KMS-11 (cell line): Measurements from ENCODE around the gene HSPB2.
A peak's percentile ranks its signal among the peaks of the same experiment; 100 is the strongest.

ENCODE experiments used
- H2AFZ ChIP-seq: fragments of 200-600 bp; sonication (generic); 2 replicates; pipeline ENCODE4 v1.6.1; 2016; ENCODE audit warnings: antibody characterized with exemption, mixed run types, low read depth
- H3K27ac ChIP-seq: fragments of 200-600 bp; sonication (generic); 2 replicates; pipeline ENCODE4 v1.6.1; 2016; ENCODE audit warnings: mild to moderate bottlenecking, mixed run types
- H3K27me3 ChIP-seq: fragments of 200-600 bp; sonication (generic); 2 replicates; pipeline ENCODE4 v1.6.1; 2017; ENCODE audit warnings: mild to moderate bottlenecking, low read depth, mixed run types, moderate library complexity; ENCODE audit not compliant: insufficient read depth
- H3K36me3 ChIP-seq: fragments of 200-600 bp; sonication (generic); 2 replicates; pipeline ENCODE4 v1.6.1; 2017; ENCODE audit warnings: mild to moderate bottlenecking, mixed run types; ENCODE audit not compliant: insufficient read depth
- H3K4me1 ChIP-seq: fragments of 200-600 bp; sonication (generic); 2 replicates; pipeline ENCODE4 v1.6.1; 2016; ENCODE audit warnings: mild to moderate bottlenecking, low read depth, mixed run types; ENCODE audit not compliant: poor library complexity, severe bottlenecking
- H3K4me2 ChIP-seq: fragments of 200-600 bp; sonication (generic); 2 replicates; pipeline ENCODE4 v1.7.0; 2016; ENCODE audit warnings: mild to moderate bottlenecking, mixed run types
- H3K4me3 ChIP-seq: fragments of 200-600 bp; sonication (generic); IDR thresholded peaks from 2 replicates; pipeline ENCODE4 v1.6.1; 2017; ENCODE audit warnings: low read depth, low read length, mixed read lengths; ENCODE audit not compliant: insufficient read depth
- H3K79me2 ChIP-seq: fragments of 200-600 bp; sonication (generic); 2 replicates; pipeline ENCODE4 v1.6.1; 2016; ENCODE audit warnings: low read depth, mixed run types; ENCODE audit not compliant: insufficient read depth
- H3K9ac ChIP-seq: fragments of 200-600 bp; sonication (generic); 2 replicates; pipeline ENCODE4 v1.6.1; 2016; ENCODE audit warnings: mild to moderate bottlenecking, mixed run types
- H4K20me1 ChIP-seq: fragments of 200-600 bp; sonication (generic); 2 replicates; pipeline ENCODE4 v1.6.1; 2016; ENCODE audit warnings: mild to moderate bottlenecking, mixed run types; ENCODE audit not compliant: insufficient read depth
- TF ChIP-seq, protein P1 (sequence below): fragments of 200-600 bp; sonication (generic); conservative IDR thresholded peaks from 2 replicates; pipeline ENCODE4 v1.6.1; 2017; ENCODE audit warnings: low read depth, mild to moderate bottlenecking, antibody characterized with exemption, low read length, moderate library complexity, mixed read lengths

HSPB2 gene

DNA sequence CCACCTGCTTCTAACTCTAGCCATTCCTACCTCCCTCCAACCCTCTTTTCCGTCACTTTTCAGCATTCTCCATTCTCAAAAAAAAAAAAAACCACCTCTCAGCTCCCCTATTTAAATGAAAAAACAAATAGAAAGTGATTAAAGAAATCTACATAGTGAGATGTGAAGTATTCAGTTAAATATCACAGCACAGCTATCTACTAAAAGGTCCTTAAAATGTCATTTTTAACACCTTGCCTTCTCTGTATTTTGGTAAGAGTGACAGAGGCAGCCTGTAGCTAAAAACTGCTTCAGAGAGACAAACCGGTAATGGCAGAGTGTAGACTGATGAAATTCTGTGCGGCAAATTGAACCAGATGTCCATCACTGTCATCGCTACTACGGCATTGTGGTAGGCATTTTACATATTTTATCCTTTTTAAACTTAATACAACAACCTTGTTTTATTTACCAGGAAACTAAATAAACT lies 40.8 kb upstream of the HSPB2 start:
- TF ChIP-seq, protein P1, sequence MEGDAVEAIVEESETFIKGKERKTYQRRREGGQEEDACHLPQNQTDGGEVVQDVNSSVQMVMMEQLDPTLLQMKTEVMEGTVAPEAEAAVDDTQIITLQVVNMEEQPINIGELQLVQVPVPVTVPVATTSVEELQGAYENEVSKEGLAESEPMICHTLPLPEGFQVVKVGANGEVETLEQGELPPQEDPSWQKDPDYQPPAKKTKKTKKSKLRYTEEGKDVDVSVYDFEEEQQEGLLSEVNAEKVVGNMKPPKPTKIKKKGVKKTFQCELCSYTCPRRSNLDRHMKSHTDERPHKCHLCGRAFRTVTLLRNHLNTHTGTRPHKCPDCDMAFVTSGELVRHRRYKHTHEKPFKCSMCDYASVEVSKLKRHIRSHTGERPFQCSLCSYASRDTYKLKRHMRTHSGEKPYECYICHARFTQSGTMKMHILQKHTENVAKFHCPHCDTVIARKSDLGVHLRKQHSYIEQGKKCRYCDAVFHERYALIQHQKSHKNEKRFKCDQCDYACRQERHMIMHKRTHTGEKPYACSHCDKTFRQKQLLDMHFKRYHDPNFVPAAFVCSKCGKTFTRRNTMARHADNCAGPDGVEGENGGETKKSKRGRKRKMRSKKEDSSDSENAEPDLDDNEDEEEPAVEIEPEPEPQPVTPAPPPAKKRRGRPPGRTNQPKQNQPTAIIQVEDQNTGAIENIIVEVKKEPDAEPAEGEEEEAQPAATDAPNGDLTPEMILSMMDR, result no peak
- peaks cover 16% of the 10 kb centered on the region for H3K4me1 ChIP-seq
- H3K79me2 ChIP-seq, result no peaks in the 10 kb centered on the region; the same call in 1 of the 2 replicates
- H3K36me3 ChIP-seq, result no peaks in the 10 kb centered on the region
- no peaks in the 10 kb centered on the region for H4K20me1 ChIP-seq
- peak overlapping the region; percentile 49; the same call in 1 of the 2 replicates for H3K9ac ChIP-seq
- no peaks in the 10 kb centered on the region for H3K27me3 ChIP-seq
- peak overlapping the region; percentile 93 for H2AFZ ChIP-seq
- peak overlapping the region; percentile 91 for H3K4me2 ChIP-seq
- no peak overlapping the region for H3K27ac ChIP-seq
- peak overlapping the region; percentile 45 for H3K4me3 ChIP-seq

DNA sequence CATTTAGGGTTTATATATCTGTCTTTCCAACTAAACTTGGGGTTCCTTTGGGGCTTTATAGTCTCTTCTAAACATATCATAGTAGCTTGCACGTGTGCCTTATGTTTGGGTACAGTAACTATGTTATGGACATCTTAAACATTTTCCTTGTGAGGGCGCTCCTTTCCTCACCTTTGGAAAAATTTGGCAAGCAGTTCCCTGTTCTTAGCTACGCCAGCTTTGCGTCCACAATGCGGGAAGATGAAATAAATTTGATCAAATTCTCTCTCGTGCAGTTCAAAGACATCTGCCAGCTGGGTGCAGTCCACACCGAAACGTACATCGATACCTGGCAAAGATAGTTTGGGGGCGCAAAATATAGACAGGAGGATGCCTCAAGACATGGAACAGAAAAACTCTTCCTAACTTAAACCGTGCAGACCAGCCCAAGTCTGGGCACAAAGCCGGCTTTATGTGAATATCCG lies 34.1 kb upstream of the HSPB2 start:
- Histone ChIP-seq H4K20me1 (no peaks in the 10 kb centered on the region), H2AFZ (peak overlapping the region; percentile 86), H3K4me1 (no peaks in the 10 kb centered on the region), H3K27ac (peak overlapping the region; percentile 94), H3K4me3 (no peak overlapping the region), H3K79me2 (no peaks in the 10 kb centered on the region), H3K4me2 (peak overlapping the region; percentile 77), H3K9ac (peak overlapping the region; percentile 87), H3K36me3 (no peaks in the 10 kb centered on the region), H3K27me3 (no peaks in the 10 kb centered on the region)
- TF ChIP-seq, protein P1, result no peak

- Histone ChIP-seq H3K36me3 (no peaks in the 10 kb centered on the region), H2AFZ (peak within 1 kb of the TSS; percentile 86), H3K4me3 (no peak within 1 kb of the TSS), H3K27me3 (no peaks in the 10 kb centered on the region), H3K79me2 (no peaks in the 10 kb centered on the region), H3K9ac (peak within 1 kb of the TSS; percentile 87), H4K20me1 (no peaks in the 10 kb centered on the region), H3K27ac (peak within 1 kb of the TSS; percentile 94), H3K4me2 (peak within 1 kb of the TSS; percentile 100), H3K4me1 (no peaks in the 10 kb centered on the region)
- TF ChIP-seq, protein P1, result peak; percentile 80
These were observed 33.5 kb upstream of the HSPB2 start, which contains the start of the genes CFAP68 and FDXACB1 for GRCh38 chr11:111878849-111879636. TSS of gene CFAP68 (plus strand) at chr11:111879541. CDS start at chr11:111879561, 20 bp downstream. TSS of gene FDXACB1 (minus strand) at chr11:111879165. CDS start at chr11:111879132, 33 bp downstream.

- Histone ChIP-seq H3K27ac (peak overlapping the region; percentile 94), H3K79me2 (no peaks in the 10 kb centered on the region), H2AFZ (peak overlapping the region; percentile 86), H3K4me1 (no peaks in the 10 kb centered on the region), H3K4me2 (peak overlapping the region; percentile 100), H3K4me3 (no peak overlapping the region), H3K27me3 (no peaks in the 10 kb centered on the region), H3K36me3 (no peaks in the 10 kb centered on the region), H4K20me1 (no peaks in the 10 kb centered on the region), H3K9ac (peak overlapping the region; percentile 87)
- TF ChIP-seq, protein P1, result no peak
These were observed 32.9 kb upstream of the HSPB2 start for GRCh38 chr11:111879637-111879960.
